GM12878 (cell line): Measurements from ENCODE around the gene SLC35A5. TPM values are rescaled to one million over a fixed set of nuclear protein-coding genes. Genes with fewer than 3 reads are reported as not detected.

Experiments
- CBX5 ChIP-seq: sonication (generic); IDR thresholded peaks from 2 replicates; pipeline ENCODE4 v1.6.1; 2016; ENCODE audit warnings: low read depth, moderate library complexity, mild to moderate bottlenecking, inconsistent platforms
- CHD1 ChIP-seq: IDR thresholded peaks from 2 replicates; pipeline ENCODE4 v1.6.1; 2012; ENCODE audit warnings: low read depth, low read length, improper control_type of control experiment
- ETV6 ChIP-seq, 2 experiments: fragments of 450-650 bp in 1 of 2; IDR thresholded peaks in 1 of 2; conservative IDR thresholded peaks in 1 of 2; 2 replicates each; pipeline ENCODE4 v1.6.1; 2014; ENCODE audit warnings: antibody characterized with exemption in 1 of 2, borderline replicate concordance in 1 of 2, low read depth in 1 of 2, mild to moderate bottlenecking in 1 of 2, moderate library complexity in 1 of 2
- FOXK2 ChIP-seq: fragments of 450-650 bp; IDR thresholded peaks from 2 replicates; pipeline ENCODE4 v1.6.1; 2017; ENCODE audit warnings: mild to moderate bottlenecking, moderate library complexity
- KLF5 ChIP-seq: fragments of 450-650 bp; IDR thresholded peaks from 2 replicates; pipeline ENCODE4 v1.6.1; 2014; ENCODE audit warnings: mild to moderate bottlenecking; ENCODE audit not compliant: partially characterized antibody
- NFYA ChIP-seq: IDR thresholded peaks from 2 replicates; pipeline ENCODE4 v1.6.1; 2011; ENCODE audit warnings: low read depth, mild to moderate bottlenecking, low read length, improper control_type of control experiment, borderline replicate concordance
- NFYB ChIP-seq: IDR thresholded peaks from 2 replicates; pipeline ENCODE4 v1.6.1; 2011; ENCODE audit warnings: low read depth, mild to moderate bottlenecking, low read length, improper control_type of control experiment, moderate library complexity; ENCODE audit not compliant: insufficient read depth
- PBX3 ChIP-seq: IDR thresholded peaks from 2 replicates; pipeline ENCODE4 v1.6.1; 2011; ENCODE audit warnings: mild to moderate bottlenecking, low read depth, low read length, moderate library complexity; ENCODE audit not compliant: insufficient replicate concordance
- SIX5 ChIP-seq: IDR thresholded peaks from 2 replicates; pipeline ENCODE4 v1.6.1; 2011; ENCODE audit warnings: mild to moderate bottlenecking, low read depth, low read length, moderate library complexity; ENCODE audit not compliant: severe bottlenecking
- TAF1 ChIP-seq: IDR thresholded peaks from 2 replicates; pipeline ENCODE4 v1.6.1; 2011; ENCODE audit warnings: mild to moderate bottlenecking, low read depth, low read length, borderline replicate concordance
- TCF3 ChIP-seq: IDR thresholded peaks from 2 replicates; pipeline ENCODE4 v1.6.1; 2012; ENCODE audit warnings: low read depth, mild to moderate bottlenecking, low read length, borderline replicate concordance; ENCODE audit not compliant: insufficient read depth
- WRNIP1 ChIP-seq: IDR thresholded peaks from 2 replicates; pipeline ENCODE4 v1.6.1; 2011; ENCODE audit warnings: low read depth, low read length, improper control_type of control experiment, borderline replicate concordance
- ZNF217 ChIP-seq: fragments of 450-650 bp; IDR thresholded peaks from 2 replicates; pipeline ENCODE4 v1.6.1; 2017; ENCODE audit warnings: antibody characterized with exemption, mild to moderate bottlenecking
- polyA plus RNA-seq, 11 experiments: library from polyadenylated mRNA; depleted of rRNA in 4 of 11; unstranded in 6 of 11; stranded (reverse) in 5 of 11; fragments of >200 nt; fragmentation: Nextera tagmentation in 4 of 11; fragmentation: Illumina TruSeq in 1 of 11; extraction: Ambion mirVana in 4 of 11; extraction: Trizol in 1 of 11; gene quantifications; 1 replicate in 1 of 11; 2 replicates in 10 of 11; pipeline versions ENCODE4 v1.2.1 to v1.2.3, GENCODE V29; 2011 to 2016; ENCODE audit warnings: inconsistent platforms in 2 of 11, missing spikeins in 2 of 11, low read depth in 1 of 11
- total RNA-seq, 4 experiments: library from RNA; depleted of rRNA in 3 of 4; stranded (reverse); fragments of >200 nt in 3 of 4; fragmentation: Illumina TruSeq in 1 of 4; extraction: Trizol in 1 of 4; gene quantifications; 2 replicates each; pipeline versions ENCODE4 v1.2.1 to v1.2.3, GENCODE V29; 2013 to 2021
- TF ChIP-seq, protein P1 (sequence below): IDR thresholded peaks from 2 replicates; pipeline ENCODE4 v1.6.1; 2012; ENCODE audit warnings: low read length, inconsistent platforms
- TF ChIP-seq, protein P2 (sequence below): IDR thresholded peaks from 2 replicates; pipeline ENCODE4 v1.6.1; 2011; ENCODE audit warnings: borderline replicate concordance, low read depth, mild to moderate bottlenecking, moderate library complexity, low read length; ENCODE audit not compliant: insufficient read depth, poor library complexity, severe bottlenecking

Gene SLC35A5
- total and polyA plus RNA-seq, 10 of the 15 experiments (the other 5 are each of a cell fraction or from before 2014, with no cell fraction given), result 10.9 to 38.1 (median 16.0) TPM

DNA sequence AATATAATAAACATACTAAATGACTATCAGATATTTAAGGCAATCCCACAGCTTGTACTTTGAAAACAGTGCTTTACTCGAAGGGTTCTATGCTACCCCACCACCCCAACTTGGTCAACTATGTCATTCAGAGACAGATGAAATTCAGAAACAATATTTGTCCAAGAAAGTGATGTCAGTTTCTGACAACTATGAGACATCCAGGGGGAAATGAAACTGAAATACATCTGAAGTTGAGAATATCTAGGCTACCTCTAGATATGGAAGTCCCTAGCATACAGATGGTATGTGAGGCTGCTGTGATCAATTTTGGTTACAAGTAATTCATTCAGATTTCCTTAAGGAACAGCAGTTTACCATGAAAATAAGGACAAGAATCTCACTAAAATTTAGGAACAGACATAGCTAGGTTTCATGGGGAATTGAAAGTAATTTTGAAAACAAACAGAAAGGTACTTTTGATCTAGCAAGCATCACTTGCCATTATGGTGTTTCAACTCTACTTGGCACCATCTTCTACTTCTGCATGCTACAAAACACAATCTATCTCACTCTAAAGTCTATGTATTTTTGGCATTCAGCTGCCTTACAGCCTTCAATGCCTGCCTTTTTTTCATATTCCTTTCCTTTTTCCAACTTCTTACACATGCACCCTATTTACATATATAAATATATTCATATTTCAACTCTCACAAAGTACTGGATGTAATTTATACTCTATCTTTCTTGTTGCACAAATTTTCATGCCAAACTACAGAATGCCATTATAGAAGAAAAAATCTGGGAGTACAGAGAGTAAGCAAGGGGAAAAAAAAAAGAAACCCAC is 21.8 kb upstream of the SLC35A5 start (continued):
- TF ChIP-seq NFYB (no peak), FOXK2 (no peak), ETV6 (conservative IDR thresholded peaks at IDR 0.05 in 1 of 2, IDR thresholded peaks at IDR 0.05 in 1 of 2; ENCODE audit: borderline replicate concordance in 1 of 2, low read depth in 1 of 2) (peak in 1 of 2 experiments; percentile 80; a peak in 1 of 4 replicates), SIX5 (no peak), WRNIP1 (no peak), CBX5 (no peak), KLF5 (no peak), PBX3 (no peak), TAF1 (no peak), TCF3 (no peak), NFYA (no peak), CHD1 (no peak), ZNF217 (no peak)
- TF ChIP-seq, protein P1, sequence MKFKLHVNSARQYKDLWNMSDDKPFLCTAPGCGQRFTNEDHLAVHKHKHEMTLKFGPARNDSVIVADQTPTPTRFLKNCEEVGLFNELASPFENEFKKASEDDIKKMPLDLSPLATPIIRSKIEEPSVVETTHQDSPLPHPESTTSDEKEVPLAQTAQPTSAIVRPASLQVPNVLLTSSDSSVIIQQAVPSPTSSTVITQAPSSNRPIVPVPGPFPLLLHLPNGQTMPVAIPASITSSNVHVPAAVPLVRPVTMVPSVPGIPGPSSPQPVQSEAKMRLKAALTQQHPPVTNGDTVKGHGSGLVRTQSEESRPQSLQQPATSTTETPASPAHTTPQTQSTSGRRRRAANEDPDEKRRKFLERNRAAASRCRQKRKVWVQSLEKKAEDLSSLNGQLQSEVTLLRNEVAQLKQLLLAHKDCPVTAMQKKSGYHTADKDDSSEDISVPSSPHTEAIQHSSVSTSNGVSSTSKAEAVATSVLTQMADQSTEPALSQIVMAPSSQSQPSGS, result peak; percentile 81; the same call in 1 of the 2 replicates
- TF ChIP-seq, protein P2, sequence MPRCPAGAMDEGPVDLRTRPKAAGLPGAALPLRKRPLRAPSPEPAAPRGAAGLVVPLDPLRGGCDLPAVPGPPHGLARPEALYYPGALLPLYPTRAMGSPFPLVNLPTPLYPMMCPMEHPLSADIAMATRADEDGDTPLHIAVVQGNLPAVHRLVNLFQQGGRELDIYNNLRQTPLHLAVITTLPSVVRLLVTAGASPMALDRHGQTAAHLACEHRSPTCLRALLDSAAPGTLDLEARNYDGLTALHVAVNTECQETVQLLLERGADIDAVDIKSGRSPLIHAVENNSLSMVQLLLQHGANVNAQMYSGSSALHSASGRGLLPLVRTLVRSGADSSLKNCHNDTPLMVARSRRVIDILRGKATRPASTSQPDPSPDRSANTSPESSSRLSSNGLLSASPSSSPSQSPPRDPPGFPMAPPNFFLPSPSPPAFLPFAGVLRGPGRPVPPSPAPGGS, result no peak
